SK-MEL-5 (cell line): ENCODE data around the gene SYT2. TPM values are rescaled to one million over a fixed set of nuclear protein-coding genes. Genes with fewer than 3 reads are reported as not detected.
"Not testable (repeated sequence)": the region's sequence is repeated elsewhere in the genome, so short reads cannot be mapped to it uniquely, and the experiment has no call there.

ENCODE experiments used
- DNase-seq: peaks from one replicate; pipeline ENCODE4 v3.0.0-alpha.2; 2016; ENCODE audit warnings: low read depth, low spot score
- in situ Hi-C: cut with HindIII; loops from 2 replicates; pipeline ENCODE4 v1.10.0; 2016; ENCODE audit warnings: low sequenced_read_pairs, high pct_unique_total_duplicates, low pct_unique_long_range_greater_than_20kb
- total RNA-seq: library from RNA; depleted of rRNA; stranded (reverse); fragments of >200 nt; shearing (Covaris generic); gene quantifications from 2 replicates; pipeline ENCODE4 v1.2.3, GENCODE V29; 2014

The SYT2 gene
- total RNA-seq, 1 experiment from 2014 or later, result not detected

GRCh38 chr1:202593845-202594244 is 116.4 kb downstream of the SYT2 start:
- no peak for DNase-seq
- in situ Hi-C loops, result no loop called here

DNA sequence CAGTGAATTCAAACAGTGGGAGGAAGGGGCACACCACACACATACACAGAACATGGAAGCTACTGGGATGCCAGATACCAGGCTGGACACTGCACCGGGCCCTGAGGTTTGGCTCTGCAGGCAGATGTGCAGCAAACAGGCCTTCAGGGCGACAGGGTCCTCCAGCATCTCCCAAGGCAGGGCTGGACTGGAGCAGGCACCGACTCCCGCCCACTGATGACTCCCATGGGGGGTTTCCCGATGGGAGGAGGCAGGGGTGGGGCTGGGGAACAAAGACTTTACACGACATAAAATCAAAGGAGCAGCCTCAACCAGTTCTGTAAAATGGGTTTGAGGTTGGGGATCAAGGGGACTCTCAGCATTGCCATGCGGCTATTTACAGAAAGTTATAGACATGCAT is 118.1 kb downstream of the SYT2 start:
- DNase-seq, result no peak
- in situ Hi-C loops, result no loop called here

DNA sequence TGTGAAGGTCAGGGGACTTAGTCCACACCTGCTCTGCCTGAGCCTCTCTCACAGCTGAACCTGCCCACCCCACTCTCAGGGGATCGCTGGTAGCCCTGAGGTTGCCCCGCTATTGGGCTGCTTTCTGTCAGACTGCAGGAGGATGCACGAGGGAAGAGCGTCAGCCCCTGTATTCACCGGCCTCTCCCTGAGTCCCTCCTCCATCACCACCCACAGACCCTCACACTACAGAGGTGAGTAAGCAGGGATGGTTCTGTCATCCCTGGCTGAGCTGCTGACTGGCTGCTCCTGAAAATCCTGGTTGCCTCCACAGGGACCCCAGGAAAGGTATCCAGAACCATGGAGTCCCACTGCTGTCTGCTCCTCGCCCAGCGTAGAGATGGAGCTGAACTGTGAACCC is 118.7 kb downstream of the SYT2 start:
- in situ Hi-C loops, result no loop called here
- no peak for DNase-seq

GRCh38 chr1:202590975-202591411 is 119.3 kb downstream of the SYT2 start:
- DNase-seq, result no peak
- in situ Hi-C loops, result no loop called here

- no peak for DNase-seq
- in situ Hi-C loops, result no loop called here
Measured at GRCh38 chr1:202590126-202590525, 120.1 kb downstream of the SYT2 start.

- in situ Hi-C loops, result no loop called here
- no peak for DNase-seq
Measured at GRCh38 chr1:202589190-202589930, 120.9 kb downstream of the SYT2 start.

GRCh38 chr1:202588503-202589189 is 121.6 kb downstream of the SYT2 start:
- in situ Hi-C loops, result no loop called here
- no peak for DNase-seq

DNA sequence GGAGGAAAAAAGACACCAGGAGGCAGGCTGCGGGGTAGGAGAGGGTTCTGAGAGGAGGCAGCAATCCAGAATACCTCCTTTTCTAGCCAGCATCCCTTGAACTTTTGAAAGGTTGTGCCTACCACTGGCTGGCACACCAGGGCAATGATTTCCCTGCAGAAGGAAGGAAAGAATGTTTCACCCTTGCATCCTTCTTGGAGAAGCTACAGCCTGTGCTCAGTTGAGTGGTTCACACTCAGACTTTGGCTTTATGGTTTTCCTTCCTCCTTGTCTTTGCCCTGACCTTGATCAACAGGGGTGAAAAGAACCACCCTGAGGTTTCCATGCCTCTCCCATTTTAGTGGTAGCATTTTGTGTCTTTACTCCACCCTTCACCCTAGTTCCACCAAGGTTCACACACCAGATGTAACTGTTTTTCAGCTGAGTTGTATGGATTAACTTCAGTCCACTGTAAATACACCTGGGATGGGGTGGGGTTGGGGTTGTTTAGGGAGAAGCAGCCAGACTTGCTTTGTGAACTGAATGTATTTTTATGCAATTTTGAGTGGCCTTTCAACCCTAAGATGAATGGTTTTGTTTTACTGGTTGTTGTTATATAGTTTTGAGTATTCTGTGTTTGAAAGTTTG is 122.3 kb downstream of the SYT2 start:
- in situ Hi-C loops, result no loop called here
- no peak for DNase-seq

- in situ Hi-C loops, result no loop called here
- DNase-seq, result no peak
Measured at GRCh38 chr1:202586871-202587270, 123.4 kb downstream of the SYT2 start.

DNA sequence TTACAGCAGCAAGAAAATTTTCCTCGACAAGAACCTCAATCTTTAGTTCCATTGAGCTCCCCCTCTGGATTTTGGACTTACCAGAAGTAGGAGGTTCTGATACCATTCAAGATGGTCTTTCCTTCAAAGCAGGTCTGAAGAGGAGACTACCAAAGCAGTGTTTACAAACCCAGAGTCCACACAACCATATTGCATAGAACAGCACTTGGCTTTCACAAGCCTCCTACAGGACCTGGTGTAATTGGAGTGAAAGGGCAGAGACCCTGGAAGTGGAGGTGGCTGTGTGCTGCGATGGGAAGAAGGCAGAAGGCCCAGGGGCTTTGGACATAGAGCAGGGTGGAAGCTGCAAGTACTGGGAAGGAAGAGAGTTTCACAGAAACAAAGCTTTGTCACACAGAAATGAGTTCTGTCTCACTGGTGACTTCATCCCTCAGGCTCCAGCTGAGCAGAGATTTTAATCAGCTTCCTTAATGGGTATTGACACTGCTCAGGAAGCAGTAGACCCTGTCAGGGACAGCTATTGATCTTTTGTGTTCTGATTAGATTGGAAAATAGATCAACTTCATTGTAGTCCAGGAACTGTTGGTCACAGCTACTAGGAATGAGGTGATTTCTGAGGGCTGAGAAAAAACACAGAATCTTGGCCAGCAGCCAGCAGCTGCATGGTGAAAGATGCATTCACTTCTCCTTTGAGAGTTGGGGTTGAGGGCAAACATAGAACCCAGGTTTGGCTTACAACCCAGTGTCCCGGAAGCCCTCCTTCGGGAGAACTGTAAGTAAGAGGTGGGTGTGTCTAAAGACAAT is 124.0 kb downstream of the SYT2 start:
- in situ Hi-C loops, result no loop called here
- no peak for DNase-seq

DNA sequence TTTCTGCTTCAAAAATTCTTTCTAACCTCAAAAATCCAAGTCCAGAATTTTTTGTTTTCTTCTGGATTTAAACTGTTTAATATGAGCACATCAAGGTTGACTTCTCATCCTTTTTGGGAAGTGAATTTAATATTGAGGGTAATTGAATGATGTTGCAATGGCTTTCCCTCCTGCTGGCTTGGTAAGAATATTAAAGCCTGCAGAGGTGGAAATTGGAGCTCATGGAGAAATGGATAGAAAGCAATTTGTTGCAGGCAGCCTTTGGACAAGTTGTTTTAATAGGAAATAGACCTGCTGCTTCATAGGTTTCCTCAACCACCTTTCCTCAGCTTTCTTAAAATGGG is 124.7 kb downstream of the SYT2 start:
- DNase-seq, result no peak
- in situ Hi-C loops, result no loop called here

GRCh38 chr1:202584707-202585589 is 125.3 kb downstream of the SYT2 start:
- in situ Hi-C loops, result no loop called here
- DNase-seq, result no peak

DNA sequence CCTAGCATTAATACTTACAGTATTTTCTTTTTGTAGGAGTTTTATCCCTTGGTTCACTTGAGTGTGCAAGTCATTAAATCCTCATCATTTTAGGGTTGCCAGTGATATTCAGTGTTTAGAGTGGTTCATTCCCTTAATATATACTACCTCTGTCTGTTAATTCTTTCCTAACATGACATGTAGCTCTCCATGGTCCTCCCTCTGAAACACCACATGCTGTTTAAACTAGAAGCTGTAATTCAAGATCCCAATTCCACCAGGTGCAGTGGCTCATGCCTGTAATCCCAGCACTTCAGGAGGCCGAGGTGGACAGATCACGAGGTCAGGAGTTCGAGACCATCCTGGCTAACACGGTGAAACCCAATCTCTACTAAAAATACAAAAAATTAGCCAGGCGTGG is 127.9 kb downstream of the SYT2 start:
- DNase-seq, in situ Hi-C loops: not testable (repeated sequence)

- in situ Hi-C loops, result no loop called here
- no peak for DNase-seq
Measured at GRCh38 chr1:202580619-202581018, 129.6 kb downstream of the SYT2 start.

DNA sequence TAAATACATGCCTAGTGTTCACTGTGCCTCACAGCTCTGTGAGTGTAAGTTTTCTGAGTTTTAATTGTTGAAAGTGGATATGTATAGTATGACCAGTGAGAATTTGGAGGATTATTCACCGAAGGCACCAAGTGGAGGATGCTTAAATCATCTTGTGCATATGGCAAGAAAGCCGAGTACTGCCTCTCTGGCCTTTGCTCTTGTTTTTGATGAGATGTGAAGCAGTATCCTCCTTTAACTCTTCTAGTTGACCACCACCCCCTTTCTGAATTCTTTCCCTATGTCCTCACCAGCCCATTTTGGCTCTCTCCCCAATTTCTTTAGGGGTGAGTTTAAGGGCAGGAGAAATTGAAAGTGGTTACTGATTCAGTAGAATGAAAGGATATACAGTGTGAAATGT is 130.4 kb downstream of the SYT2 start:
- no peak for DNase-seq
- in situ Hi-C loops, result no loop called here

DNA sequence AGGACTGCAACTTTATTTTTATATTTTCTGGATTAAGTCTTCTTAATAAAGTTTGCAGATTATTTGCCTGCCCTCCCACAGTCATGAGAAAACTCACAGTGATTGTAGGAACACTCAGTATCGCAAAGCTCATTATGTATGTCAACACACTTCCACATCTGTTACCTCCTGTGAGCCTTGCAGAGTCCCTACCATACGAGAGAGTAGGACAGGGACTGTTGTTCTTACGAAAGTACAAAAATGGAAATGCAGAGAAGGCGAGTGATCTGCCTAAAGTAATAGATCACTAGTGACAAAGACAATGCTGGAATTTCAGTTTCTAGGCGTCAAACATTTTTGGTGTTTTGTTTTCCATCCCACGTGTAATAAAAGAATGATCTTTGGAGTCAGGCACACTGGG is 131.7 kb downstream of the SYT2 start:
- in situ Hi-C loops, result no loop called here
- DNase-seq, result no peak

DNA sequence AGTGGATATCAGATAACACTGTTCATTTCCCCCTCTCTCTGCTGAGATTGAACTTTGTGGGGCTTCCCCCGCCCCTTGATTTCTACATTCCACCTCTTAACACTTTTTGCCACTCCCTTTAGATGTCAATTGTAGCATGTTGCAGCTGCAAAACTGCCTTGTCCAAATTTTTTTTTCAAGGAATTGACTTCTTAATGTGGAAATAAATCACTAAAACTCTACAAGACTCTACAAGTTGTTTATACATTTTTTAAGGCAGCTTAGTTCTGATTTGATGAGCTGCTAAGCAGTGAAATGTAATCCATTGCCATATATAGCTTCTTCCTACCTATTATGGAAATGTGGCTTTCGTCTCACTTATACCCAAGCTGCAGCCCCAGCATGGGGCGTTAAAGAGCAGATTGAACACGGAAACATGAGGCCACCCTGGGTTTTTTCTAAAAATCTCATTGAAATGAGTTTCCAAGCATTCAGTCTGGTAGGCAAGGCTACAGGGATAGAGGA is 132.2 kb downstream of the SYT2 start:
- in situ Hi-C loops, result no loop called here
- DNase-seq, result no peak
